K562 (cell line): Measurements from ENCODE around the gene VWF. TPM values are rescaled to one million over a fixed set of nuclear protein-coding genes. Genes with fewer than 3 reads are reported as not detected.

Experiments used
- ATAC-seq: fragments of 200-7000 bp; cut with Tn5 transposase; 3 replicates; pipeline ENCODE4 v1.9.1; 2020; ENCODE audit warnings: moderate library complexity
- BruUV-seq: library from RNA; stranded (reverse); fragments of 400-500 nt; replicated peaks from 2 replicates; lab custom pipeline; 2021; lab: Mats Ljungman, UMichigan
- CTCF ChIA-PET: fragments of 300-600 bp; formaldehyde crosslinking; extraction: SDS; loops from one replicate; lab custom pipeline; 2021; ENCODE audit warnings: low intra/inter-chr PET ratio; lab: Yijun Ruan, JAX
- POLR2A ChIA-PET: fragments of 300-600, 350-650 bp; sonication (Branson Sonifier 250); formaldehyde crosslinking; extraction: SDS; loops from one replicate; lab custom pipeline; 2021; ENCODE audit warnings: antibody characterized with exemption, inconsistent platforms; lab: Yijun Ruan, JAX
- DNase-seq, 4 experiments: peaks; one replicate each; pipeline versions ENCODE4 v3.0.0 to v3.0.0-alpha.2; 2011 to 2018; ENCODE audit warnings: low spot score in 3 of 4, mixed read lengths in 3 of 4; ENCODE audit errors: extremely low read depth in 1 of 4
- FAIRE-seq: peaks from 2 replicates; lab custom pipeline; 2011; peaks lifted over from hg19 to GRCh38; lab: Jason Lieb, UNC
- H2AFZ ChIP-seq: 2 replicates; pipeline ENCODE4 v1.6.0; 2011; ENCODE audit warnings: low read depth, low read length, control low read depth, inconsistent platforms
- H3K27ac ChIP-seq: fragments of 200-600 bp; 3 replicates; pipeline ENCODE4 v1.8.0; 2011; ENCODE audit warnings: low read depth, mild to moderate bottlenecking, control low read depth, inconsistent platforms, low read length, moderate library complexity, mixed read lengths; ENCODE audit errors: extremely low read depth
- H3K27me3 ChIP-seq, 2 experiments: fragments of 300-600 bp in 1 of 2; 2 replicates in 1 of 2; 3 replicates in 1 of 2; pipeline versions ENCODE4 v1.6.0 to v1.8.0; 2011; ENCODE audit warnings: inconsistent platforms in 2 of 2, low read length in 2 of 2, mild to moderate bottlenecking in 1 of 2, mixed read lengths in 1 of 2, moderate library complexity in 1 of 2; ENCODE audit not compliant: control insufficient read depth in 2 of 2, insufficient read depth in 2 of 2
- H3K36me3 ChIP-seq: fragments of 300-600 bp; 3 replicates; pipeline ENCODE4 v1.8.0; 2011; ENCODE audit warnings: mild to moderate bottlenecking, low read length, inconsistent platforms; ENCODE audit not compliant: control insufficient read depth, insufficient read depth
- H3K4me1 ChIP-seq, 2 experiments: fragments of 200-600 bp in 1 of 2; replicated peaks in 1 of 2; 2 replicates in 1 of 2; 3 replicates in 1 of 2; pipeline versions ENCODE4 v1.5.1 to v1.8.0; 2011; ENCODE audit warnings: inconsistent platforms in 2 of 2, low read length in 2 of 2, mild to moderate bottlenecking in 1 of 2, mixed read lengths in 1 of 2, moderate library complexity in 1 of 2; ENCODE audit not compliant: control insufficient read depth in 2 of 2, insufficient read depth in 2 of 2
- H3K4me2 ChIP-seq: 2 replicates; pipeline ENCODE4 v1.6.1; 2011; ENCODE audit warnings: low read length, control low read depth, inconsistent platforms, mixed read lengths; ENCODE audit not compliant: insufficient read depth
- H3K4me3 ChIP-seq: fragments of 200-600 bp; sonication (generic), shearing (Covaris generic); 2 replicates; pipeline ENCODE4 v1.5.1; 2016; ENCODE audit warnings: control low read depth, inconsistent platforms
- H3K79me2 ChIP-seq: fragments of 200-600 bp; 3 replicates; pipeline ENCODE4 v1.8.0; 2011; ENCODE audit warnings: low read length, inconsistent platforms; ENCODE audit not compliant: control insufficient read depth, insufficient read depth
- H3K9ac ChIP-seq, 2 experiments: 2 replicates each; pipeline versions ENCODE4 v1.6.0 to v1.6.1; 2011; ENCODE audit warnings: low read depth in 2 of 2, low read length in 2 of 2, control low read depth in 1 of 2, inconsistent platforms in 1 of 2, mild to moderate bottlenecking in 1 of 2, mixed read lengths in 1 of 2; ENCODE audit not compliant: insufficient read depth in 1 of 2
- H3K9me1 ChIP-seq: one replicate; pipeline ENCODE4 v1.6.0; 2011; ENCODE audit warnings: inconsistent platforms, mild to moderate bottlenecking, low read length, moderate library complexity; ENCODE audit not compliant: control insufficient read depth, insufficient read depth
- H3K9me3 ChIP-seq: replicated peaks from 2 replicates; pipeline ENCODE4 v1.5.1; 2011; ENCODE audit warnings: low read depth, low read length, inconsistent platforms; ENCODE audit not compliant: control insufficient read depth, insufficient read depth
- H4K20me1 ChIP-seq: replicated peaks from 2 replicates; pipeline ENCODE4 v1.6.1; 2011; ENCODE audit warnings: low read length, inconsistent platforms, mixed read lengths; ENCODE audit not compliant: control insufficient read depth, insufficient read depth
- MIER1 ChIP-seq: fragments of 450-650 bp; IDR thresholded peaks from 2 replicates; pipeline ENCODE4 v1.6.1; 2016; ENCODE audit warnings: antibody characterized with exemption, mild to moderate bottlenecking, low read depth
- ZNF584 ChIP-seq: fragments of 200-800 bp; sonication (Bioruptor generic); IDR thresholded peaks from 2 replicates; pipeline ENCODE4 v1.6.1; 2016; ENCODE audit warnings: low read depth, mild to moderate bottlenecking, missing genetic modification characterization, missing compliant biosample characterization
- WGBS: fragments of 100-300 bp; shearing (Covaris generic); methylation state at CpG from one replicate; pipeline ENCODE4 v1.1.6; 2016; ENCODE audit warnings: low coverage, mixed read lengths; ENCODE audit not compliant: insufficient coverage; ENCODE audit errors: missing lambda C conversion rate; 5-methylcytosine and 5-hydroxymethylcytosine counted together
- in situ Hi-C: fragments of 300-500 bp; cut with MboI; formaldehyde crosslinking; loops from 4 replicates; pipeline ENCODE4 v1.15.0; 2018; ENCODE audit warnings: inconsistent platforms, mixed read lengths
- intact Hi-C: fragments of 100-400 bp; cut with micrococcal nuclease; formaldehyde crosslinking; loops from 2 replicates; pipeline ENCODE4 v1.14.2; 2022
- polyA plus RNA-seq, 8 experiments: library from polyadenylated mRNA; depleted of rRNA in 4 of 8; stranded (reverse) in 5 of 8; unstranded in 3 of 8; fragments of >200 nt; fragmentation: Nextera tagmentation in 2 of 8; fragmentation: Illumina TruSeq in 1 of 8; extraction: Ambion mirVana in 2 of 8; extraction: Trizol in 1 of 8; gene quantifications; 2 replicates each; pipeline versions ENCODE4 v1.2.1 to v1.2.3, GENCODE V29; 2011 to 2014; ENCODE audit warnings: inconsistent platforms in 1 of 8, missing spikeins in 1 of 8
- total RNA-seq, 7 experiments: library from RNA; depleted of rRNA in 6 of 7; stranded (reverse); fragments of >200 nt in 6 of 7; fragmentation: Illumina TruSeq in 2 of 7; extraction: Trizol in 2 of 7; gene quantifications; 2 replicates each; pipeline versions ENCODE4 v1.2.1 to v1.2.3, GENCODE V29; 2011 to 2021; ENCODE audit warnings: low replicate concordance in 1 of 7
- TF ChIP-seq, protein P1 (sequence below), 2 experiments: fragments of 200-800 bp in 1 of 2; sonication (Bioruptor generic) in 1 of 2; sonication (generic) in 1 of 2; formaldehyde crosslinking in 1 of 2; IDR thresholded peaks in 1 of 2; conservative IDR thresholded peaks in 1 of 2; 2 replicates each; pipeline versions ENCODE4 v1.5.0 to v1.6.1; 2016 to 2020; ENCODE audit warnings: missing compliant biosample characterization in 1 of 2, missing genetic modification characterization in 1 of 2, missing genetic modification reagents in 1 of 2
- TF ChIP-seq, protein P2 (sequence below): fragments of 250-450 bp; sonication (Bioruptor Pico); IDR thresholded peaks from 2 replicates; pipeline ENCODE4 v1.8.0; 2022; ENCODE audit warnings: moderate library complexity, mild to moderate bottlenecking, inconsistent platforms

VWF gene
- total and polyA plus RNA-seq, 9 of the 15 experiments (the other 6 are each of a cell fraction or from before 2014, with no cell fraction given), result 0.53 TPM; not detected in 8

DNA sequence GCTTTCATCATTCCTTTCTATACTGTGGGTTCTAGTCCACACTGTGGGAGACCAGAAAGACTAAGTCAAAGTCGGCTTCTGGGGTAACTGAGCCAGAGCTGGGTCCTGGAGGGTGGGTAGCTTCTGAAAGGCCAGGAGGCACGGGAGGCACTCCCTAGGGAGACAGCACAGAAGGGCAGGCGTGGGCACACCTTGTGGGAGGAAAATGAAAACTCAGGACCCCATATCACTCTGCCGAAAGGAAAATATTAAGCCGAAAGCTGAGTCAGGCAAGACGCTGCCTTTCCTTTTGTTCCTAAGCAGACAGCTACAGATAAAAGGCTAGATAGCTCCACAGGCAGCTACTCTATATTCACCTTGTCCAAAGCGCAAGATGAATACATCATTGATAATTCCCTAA lies 200.1 kb downstream of the VWF start:
- BruUV-seq, result no TSS peak
- ChIA-PET CTCF (no interaction called here), POLR2A (no interaction called here)
- Histone ChIP-seq H3K4me1 (no peaks in the 10 kb centered on the region), H3K9me3 (no peaks in the 10 kb centered on the region), H3K79me2 (no peaks in the 10 kb centered on the region), H3K9me1 (no peaks in the 10 kb centered on the region), H3K27ac (no peak overlapping the region), H3K27me3 (peaks cover 0 to 28% of the 10 kb centered on the region in 2 experiments; a peak in 4 of 5 replicates), H2AFZ (no peak overlapping the region), H3K9ac (no peak overlapping the region), H3K4me2 (no peak overlapping the region), H4K20me1 (peaks cover 4% of the 10 kb centered on the region; the same call in 1 of the 2 replicates), H3K4me3 (no peak overlapping the region), H3K36me3 (no peaks in the 10 kb centered on the region)
- DNase-seq, result no peak
- no peak for FAIRE-seq
- WGBS, result 0% methylated on average over 6 of the region's 7 CpGs
- in situ Hi-C loops (no loop called here), intact Hi-C loops (no loop called here)
- TF ChIP-seq ZNF584 (CRISPR knock-in tag) (no peak), MIER1 (no peak)
- TF ChIP-seq, protein P1, sequence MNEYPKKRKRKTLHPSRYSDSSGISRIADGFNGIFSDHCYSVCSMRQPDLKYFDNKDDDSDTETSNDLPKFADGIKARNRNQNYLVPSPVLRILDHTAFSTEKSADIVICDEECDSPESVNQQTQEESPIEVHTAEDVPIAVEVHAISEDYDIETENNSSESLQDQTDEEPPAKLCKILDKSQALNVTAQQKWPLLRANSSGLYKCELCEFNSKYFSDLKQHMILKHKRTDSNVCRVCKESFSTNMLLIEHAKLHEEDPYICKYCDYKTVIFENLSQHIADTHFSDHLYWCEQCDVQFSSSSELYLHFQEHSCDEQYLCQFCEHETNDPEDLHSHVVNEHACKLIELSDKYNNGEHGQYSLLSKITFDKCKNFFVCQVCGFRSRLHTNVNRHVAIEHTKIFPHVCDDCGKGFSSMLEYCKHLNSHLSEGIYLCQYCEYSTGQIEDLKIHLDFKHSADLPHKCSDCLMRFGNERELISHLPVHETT (CRISPR knock-in tag; conservative IDR thresholded peaks at IDR 0.05 in 1 of 2, IDR thresholded peaks at IDR 0.05 in 1 of 2), result no peak
- TF ChIP-seq, protein P2, sequence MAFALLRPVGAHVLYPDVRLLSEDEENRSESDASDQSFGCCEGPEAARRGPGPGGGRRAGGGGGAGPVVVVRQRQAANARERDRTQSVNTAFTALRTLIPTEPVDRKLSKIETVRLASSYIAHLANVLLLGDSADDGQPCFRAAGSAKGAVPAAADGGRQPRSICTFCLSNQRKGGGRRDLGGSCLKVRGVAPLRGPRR (CRISPR knock-in tag), result no peak
- no peak for ATAC-seq
